GM19397 (cell line): ENCODE results near the gene FOXP1.

Experiments used
- ATAC-seq: cut with Tn5 transposase; IDR thresholded peaks from one replicate; pipeline ENCODE4 v1.9.1; 2021; ENCODE audit warnings: mild to moderate bottlenecking, moderate library complexity; ENCODE audit not compliant: unreplicated experiment

Gene FOXP1

GRCh38 chr3:71003511-71003910 is 580.0 kb downstream of the FOXP1 start:
- ATAC-seq, result no peak

- ATAC-seq, result no peak
These were observed 581.2 kb downstream of the FOXP1 start for GRCh38 chr3:71002298-71002697.

GRCh38 chr3:71001303-71001830 is 582.2 kb downstream of the FOXP1 start:
- ATAC-seq, result no peak

- no peak for ATAC-seq
These were observed 583.0 kb downstream of the FOXP1 start for GRCh38 chr3:71000483-71000882.

GRCh38 chr3:70999730-71000129 is 583.8 kb downstream of the FOXP1 start:
- ATAC-seq, result no peak

- ATAC-seq, result no peak
These were observed 587.4 kb downstream of the FOXP1 start for GRCh38 chr3:70996082-70996481.

GRCh38 chr3:70994644-70995043 is 588.9 kb downstream of the FOXP1 start:
- no peak for ATAC-seq

- no peak for ATAC-seq
These were observed 590.8 kb downstream of the FOXP1 start for GRCh38 chr3:70992562-70993204.

GRCh38 chr3:70992131-70992530 is 591.4 kb downstream of the FOXP1 start:
- no peak for ATAC-seq

GRCh38 chr3:70990723-70991122 is 592.8 kb downstream of the FOXP1 start:
- no peak for ATAC-seq

GRCh38 chr3:70990185-70990584 is 593.3 kb downstream of the FOXP1 start:
- ATAC-seq, result no peak

GRCh38 chr3:70989174-70989573 is 594.4 kb downstream of the FOXP1 start:
- no peak for ATAC-seq

GRCh38 chr3:70988111-70988510 is 595.4 kb downstream of the FOXP1 start:
- ATAC-seq, result no peak

- no peak for ATAC-seq
These were observed 598.0 kb downstream of the FOXP1 start for GRCh38 chr3:70985572-70985971.

GRCh38 chr3:70984776-70985482 is 598.6 kb downstream of the FOXP1 start:
- ATAC-seq, result no peak

GRCh38 chr3:70982700-70983140 is 600.8 kb downstream of the FOXP1 start:
- peak; percentile 62 for ATAC-seq

GRCh38 chr3:70982284-70982683 is 601.2 kb downstream of the FOXP1 start:
- no peak for ATAC-seq

GRCh38 chr3:70981231-70981880 is 602.2 kb downstream of the FOXP1 start:
- ATAC-seq, result no peak

GRCh38 chr3:70980646-70981170 is 602.8 kb downstream of the FOXP1 start:
- ATAC-seq, result no peak

- no peak for ATAC-seq
These were observed 603.4 kb downstream of the FOXP1 start for GRCh38 chr3:70979983-70980645.

- ATAC-seq, result no peak
These were observed 605.8 kb downstream of the FOXP1 start for GRCh38 chr3:70977712-70978111.
